Retina (tissue), 1 donor: ENCODE measurements around the gene PIP5K1C.

Source experiments
- DNase-seq: peaks from one replicate; pipeline ENCODE4 v3.0.0-alpha.2; 2016

The PIP5K1C gene

DNA sequence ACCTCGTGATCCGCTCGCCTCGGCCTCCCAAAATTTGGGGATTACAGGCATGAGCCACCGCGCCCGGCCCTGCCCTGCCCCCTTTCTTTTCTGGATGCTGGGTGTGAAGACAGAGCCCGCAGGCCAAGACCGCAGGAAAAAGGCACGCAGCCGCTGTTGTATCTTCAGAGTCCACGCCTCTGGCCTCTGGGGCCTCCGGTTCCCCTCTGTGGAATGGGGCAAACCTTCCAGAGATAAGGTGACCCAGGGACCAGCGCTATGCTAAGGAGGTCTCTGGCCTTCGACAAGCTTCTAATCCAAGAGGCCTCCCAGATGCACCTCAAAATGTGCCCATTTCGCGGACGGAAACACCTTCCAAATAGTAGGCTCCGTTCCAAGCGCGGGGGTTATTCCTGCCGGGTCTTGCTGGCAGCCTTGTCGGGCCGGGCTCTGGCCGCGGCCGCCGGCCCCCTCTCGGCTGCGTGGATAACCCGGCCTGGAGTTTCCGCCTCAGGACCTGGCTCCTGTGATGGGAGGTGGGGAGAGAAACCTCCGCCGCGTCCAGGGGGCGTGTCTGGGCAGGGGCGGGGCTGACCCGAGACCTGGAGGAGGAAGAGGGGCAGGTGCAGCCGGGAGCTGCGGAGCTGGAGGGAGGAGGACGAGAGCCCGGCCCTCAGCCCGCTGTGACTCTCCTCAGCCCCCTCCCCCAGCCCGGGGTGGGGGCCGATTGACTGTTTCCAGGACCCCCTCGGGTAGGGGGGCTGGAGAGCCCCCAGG is 21.0 kb upstream of the PIP5K1C start:
- peak; percentile 89 for DNase-seq

GRCh38 chr19:3720349-3720917 is 20.2 kb upstream of the PIP5K1C start:
- DNase-seq = no peak

GRCh38 chr19:3719868-3720267 is 19.6 kb upstream of the PIP5K1C start:
- no peak for DNase-seq

DNA sequence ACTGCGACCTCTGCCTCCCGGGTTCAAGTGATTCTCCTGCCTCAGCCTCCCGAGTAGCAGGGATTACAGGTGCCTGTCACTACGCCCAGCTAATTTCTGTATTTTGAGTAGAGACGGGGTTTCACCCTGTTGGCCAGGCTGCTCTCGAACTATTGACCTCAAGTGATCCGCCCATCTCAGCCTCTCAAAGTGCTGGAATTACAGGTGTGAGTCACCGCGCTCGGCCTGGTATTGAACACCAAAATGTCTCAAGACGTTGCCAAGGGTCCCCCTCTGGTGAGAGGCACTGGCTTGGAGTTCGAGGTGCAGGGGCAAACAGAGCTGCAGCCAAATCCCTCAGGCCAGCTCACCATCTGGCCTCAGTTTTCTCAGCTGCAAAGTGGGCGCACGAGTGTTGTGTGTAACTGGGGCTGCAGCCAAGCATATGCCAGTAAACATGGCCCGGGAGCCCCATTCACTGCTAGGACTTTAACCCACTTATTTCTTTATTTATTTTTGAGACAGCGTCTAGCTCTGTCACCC is 15.9 kb upstream of the PIP5K1C start:
- DNase-seq = no peak

DNA sequence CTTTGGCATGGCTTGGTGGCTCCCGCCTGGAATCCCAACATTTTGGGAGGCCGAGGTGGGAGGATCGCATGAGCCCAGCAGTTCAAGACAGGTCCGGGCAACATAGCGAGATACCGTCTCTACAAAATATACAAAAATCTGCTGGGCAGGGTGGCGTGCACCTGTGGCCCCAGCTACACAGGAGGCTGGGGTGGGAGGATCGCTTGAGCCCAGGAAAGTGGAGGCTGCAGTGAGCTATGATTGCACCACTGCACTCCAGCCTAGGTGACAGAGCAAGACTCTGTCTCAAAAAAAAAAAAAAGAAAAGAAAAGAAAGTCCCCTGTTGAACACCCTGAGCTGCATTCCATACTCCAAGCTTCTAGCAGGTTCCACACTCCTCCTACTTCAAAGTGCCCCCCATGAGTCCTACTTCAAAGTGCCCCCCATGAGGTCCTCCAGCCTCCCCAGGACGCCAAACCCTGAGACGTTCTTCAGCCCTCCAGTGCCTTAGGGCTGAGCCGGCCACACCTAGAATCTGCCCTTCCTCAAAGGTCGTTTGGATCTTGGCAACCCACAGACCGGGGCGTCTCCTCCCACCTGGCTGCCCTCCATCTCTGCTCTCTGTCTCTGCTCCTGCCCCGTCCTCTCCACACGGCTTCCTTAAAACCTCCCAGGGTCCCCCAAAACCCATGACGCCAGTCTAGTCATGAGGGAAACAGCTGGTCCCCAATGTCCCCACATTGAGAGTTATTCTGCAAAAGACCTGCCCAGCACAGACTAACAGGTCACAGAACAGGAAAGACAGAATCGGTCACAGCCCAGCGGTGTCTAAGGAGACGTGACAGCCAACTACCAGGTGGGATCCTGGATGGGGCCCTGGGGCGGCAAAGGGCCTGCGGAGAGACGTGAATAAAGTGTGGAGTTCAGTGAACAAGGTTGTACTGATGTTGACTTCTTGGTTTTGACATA is 12.7 kb upstream of the PIP5K1C start:
- no peak for DNase-seq

DNA sequence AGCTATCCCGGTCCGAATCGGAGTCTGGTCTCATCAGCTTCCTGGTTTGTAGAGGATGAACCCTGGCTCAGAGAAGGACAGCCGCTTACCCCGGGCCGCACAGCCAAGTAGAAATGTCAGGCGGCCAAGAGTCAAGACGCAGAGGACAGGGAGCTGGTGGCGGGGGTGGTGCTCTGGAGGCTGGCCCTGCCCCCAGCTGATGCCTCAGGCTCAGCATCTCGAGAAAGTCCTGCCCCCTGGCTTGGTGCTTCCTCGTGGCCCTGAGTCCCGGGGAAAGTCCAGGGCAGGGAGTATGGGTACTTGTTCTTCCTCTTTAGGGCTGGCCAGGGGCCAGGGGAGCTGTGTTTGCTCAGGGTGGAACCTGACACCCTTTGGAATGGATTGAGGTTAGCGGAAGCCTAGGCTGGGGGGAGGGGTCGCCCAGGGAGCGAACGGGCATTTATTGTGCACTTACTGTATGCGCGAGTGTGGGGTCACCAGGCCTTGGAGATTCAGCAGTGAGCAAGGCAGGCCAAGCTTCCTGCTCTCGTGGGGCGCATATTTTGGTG is 10.1 kb upstream of the PIP5K1C start:
- DNase-seq = no peak

DNA sequence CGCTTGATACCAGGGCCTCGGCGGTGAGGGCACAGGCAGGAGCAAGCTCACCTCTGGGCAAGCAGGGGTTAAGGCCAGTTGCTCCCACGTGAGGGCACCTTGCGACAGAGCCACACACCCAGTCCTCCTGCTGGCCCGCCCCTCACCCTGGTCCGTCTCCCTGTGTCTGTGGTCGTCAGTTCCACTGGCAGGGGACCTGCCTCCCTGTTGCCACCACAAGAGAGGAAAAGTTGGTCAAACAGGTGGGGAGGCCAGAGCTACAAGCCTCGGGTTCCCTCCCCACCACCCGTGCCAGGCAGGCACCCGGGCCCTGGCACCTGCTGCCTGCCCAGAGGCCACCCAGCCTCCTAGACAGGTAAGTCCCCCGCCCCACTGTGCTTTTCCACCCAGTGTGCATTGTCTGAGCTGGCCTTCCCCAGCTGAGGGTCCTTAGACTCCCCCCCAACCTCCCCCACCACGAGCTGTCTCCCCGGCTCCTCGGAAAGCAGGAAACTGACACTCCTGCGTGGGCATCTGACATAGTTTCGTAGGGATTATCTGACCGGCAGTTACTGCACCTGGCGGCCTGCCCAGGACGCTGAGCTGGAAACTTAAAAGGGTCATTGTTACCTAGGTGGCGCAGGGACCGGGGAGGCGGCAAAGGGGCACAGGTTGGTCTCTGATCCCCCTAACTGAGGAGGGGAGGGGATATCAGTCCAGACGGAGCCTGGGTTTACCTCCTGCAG is 8.1 kb upstream of the PIP5K1C start, which contains the start of gene TJP3:
TJP3 (plus strand) TSS at position 178 of the 725 bp plus-strand sequence. CDS start 20,049 bp downstream, outside the sequence.
- no peak for DNase-seq

GRCh38 chr19:3707868-3708206 is 7.6 kb upstream of the PIP5K1C start:
- no peak for DNase-seq

DNA sequence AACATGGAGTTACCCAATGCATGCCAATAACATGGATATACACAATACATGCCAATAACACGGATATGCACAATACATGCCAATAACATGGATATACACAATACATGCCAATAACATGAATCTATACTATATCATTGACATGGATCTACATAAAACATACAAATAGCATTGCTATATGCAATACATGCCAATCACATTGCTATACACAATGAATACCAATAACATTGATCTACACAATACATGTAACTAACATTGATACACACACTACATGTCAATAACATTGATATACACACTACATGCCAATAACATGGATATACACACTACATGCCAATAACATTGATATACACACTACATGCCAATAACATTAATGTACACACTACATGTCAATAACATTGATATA is 932 bp upstream of the PIP5K1C start:
- DNase-seq = no peak

DNA sequence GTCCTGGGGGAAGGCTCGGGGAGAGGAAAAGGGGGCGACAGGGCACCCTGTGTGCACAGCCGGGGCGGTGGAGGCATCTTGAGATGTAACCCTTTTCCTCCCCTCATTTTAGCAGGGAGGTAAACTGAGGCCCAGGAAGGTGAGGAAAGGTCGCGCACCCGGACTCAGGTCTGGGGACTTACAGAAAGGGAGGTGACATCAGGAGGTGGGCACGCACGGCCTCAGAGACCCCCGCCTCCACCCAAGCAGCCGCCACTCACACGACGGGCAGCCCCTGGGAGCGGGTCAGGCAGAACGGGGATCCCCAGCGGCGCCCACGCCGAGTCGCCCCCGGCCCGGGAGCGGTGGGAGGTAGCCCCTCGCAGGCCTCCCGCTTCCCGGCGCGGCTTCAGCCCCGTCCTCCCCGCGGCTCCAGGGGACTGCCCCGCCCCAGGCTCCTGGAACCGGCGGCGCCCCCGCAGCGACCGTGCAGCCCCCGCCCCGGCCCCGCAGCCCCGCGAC is 477 bp downstream of the PIP5K1C start:
- peak; percentile 46 for DNase-seq

DNA sequence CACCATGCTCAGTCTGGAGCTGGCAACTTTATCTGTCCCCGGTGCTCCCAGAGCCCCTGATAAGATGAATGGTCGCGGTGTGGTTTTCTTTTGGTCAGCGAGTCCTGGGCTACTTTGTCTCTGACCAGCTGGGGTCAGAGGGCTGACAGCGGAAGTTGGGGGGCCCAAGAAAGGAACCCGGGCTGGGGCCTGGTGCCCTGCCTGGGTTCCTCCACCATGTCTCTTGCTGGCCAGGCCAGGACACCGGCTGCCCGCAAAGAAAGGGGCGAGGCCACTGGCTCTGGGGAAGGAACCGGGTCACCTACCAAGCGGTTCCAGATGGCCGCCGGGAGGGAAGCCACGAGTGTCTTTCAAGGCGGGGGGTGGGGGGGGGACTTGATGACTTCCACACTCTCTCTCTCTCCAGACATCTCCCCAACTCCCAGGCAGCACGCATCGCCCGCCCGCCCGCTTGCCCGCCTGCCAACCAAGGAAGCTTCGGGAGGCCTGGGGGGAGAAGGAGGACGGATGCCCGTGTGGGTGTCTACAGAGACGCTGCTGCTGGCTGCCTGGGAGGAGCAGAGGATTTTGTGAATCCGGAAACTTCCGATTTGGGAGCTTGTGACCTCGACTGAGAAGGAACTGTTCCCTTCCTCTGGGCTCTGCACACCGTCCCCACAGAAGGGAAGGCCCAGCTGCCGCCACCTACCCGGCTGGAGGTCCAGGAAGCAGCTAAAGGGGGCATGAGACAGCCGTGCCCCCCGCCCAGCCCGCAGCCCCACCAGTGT is 1.1 kb downstream of the PIP5K1C start:
- peak; percentile 53 for DNase-seq

DNA sequence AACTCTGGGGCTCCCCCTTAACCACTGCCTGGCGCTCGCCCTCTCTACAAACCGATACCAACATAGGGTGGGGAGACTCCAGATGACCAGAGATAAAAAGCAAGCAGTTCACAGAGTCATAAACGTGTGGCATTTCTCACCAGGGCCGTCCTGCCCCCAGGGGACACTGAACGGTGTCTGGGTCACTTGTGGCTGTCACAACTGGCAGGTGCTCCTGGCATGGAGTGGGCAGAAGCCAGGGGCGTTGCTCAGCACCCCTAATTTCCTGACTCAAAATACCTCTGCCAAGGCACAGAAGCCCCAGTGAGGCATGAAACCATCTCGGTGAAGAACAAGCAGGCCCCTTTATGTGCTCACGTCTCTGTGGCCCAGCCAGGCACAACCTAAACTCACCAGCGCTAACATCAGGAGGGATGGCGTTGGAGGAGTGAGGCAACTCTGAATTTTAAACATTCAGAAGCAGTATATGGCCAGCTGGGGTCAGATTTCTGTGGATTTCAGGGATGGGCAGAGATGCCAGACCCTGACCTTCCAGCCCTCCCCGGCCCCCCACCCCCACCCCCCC is 1.8 kb downstream of the PIP5K1C start:
- DNase-seq = no peak

GRCh38 chr19:3697671-3698385 is 2.4 kb downstream of the PIP5K1C start:
- DNase-seq = no peak

GRCh38 chr19:3697094-3697493 is 3.2 kb downstream of the PIP5K1C start:
- no peak for DNase-seq

- no peak for DNase-seq
Observed at GRCh38 chr19:3696660-3696995, 3.6 kb downstream of the PIP5K1C start.

- DNase-seq = no peak
Observed at GRCh38 chr19:3695986-3696659, 4.1 kb downstream of the PIP5K1C start.

DNA sequence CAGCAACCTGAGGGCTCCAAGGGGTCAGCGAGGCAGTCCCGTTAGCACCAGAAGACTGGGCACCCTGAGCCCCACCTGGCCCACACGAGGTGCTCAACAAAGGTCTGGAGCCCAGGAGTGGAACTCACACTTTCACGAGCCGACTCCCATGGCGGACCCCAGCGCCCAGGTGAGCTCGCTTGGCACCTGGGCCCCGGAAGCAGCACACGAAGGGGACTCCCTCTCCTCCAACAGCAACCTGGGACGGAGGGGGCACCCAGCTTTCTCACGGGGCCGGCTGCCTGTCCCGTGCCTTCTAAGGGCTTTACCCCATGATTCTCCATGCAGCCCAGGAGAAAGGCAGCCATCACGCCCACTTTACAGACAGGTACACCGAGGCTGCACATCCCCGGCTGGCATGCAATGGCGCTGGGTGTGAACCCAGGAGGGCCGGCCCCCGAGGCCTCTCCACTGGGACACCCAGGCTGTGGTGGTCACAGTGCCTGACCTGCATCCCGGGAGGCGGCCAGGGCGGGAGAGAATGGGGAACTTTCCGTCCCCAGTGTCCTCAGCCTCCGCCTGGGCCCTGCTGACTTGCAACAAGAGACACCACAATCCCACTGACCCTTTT is 5.0 kb downstream of the PIP5K1C start:
- no peak for DNase-seq

GRCh38 chr19:3694361-3695123 is 5.7 kb downstream of the PIP5K1C start:
- no peak for DNase-seq
